Activated CD4-positive, alpha-beta T cell treated with anti-CD3 and anti-CD28 coated beads for 4 hours (primary cell): ENCODE data around the gene CARS1.

Source experiments
- DNase-seq, 2 donors: peaks; one replicate each; pipeline ENCODE4 v3.0.0-alpha.2; 2020

CARS1 gene

DNA sequence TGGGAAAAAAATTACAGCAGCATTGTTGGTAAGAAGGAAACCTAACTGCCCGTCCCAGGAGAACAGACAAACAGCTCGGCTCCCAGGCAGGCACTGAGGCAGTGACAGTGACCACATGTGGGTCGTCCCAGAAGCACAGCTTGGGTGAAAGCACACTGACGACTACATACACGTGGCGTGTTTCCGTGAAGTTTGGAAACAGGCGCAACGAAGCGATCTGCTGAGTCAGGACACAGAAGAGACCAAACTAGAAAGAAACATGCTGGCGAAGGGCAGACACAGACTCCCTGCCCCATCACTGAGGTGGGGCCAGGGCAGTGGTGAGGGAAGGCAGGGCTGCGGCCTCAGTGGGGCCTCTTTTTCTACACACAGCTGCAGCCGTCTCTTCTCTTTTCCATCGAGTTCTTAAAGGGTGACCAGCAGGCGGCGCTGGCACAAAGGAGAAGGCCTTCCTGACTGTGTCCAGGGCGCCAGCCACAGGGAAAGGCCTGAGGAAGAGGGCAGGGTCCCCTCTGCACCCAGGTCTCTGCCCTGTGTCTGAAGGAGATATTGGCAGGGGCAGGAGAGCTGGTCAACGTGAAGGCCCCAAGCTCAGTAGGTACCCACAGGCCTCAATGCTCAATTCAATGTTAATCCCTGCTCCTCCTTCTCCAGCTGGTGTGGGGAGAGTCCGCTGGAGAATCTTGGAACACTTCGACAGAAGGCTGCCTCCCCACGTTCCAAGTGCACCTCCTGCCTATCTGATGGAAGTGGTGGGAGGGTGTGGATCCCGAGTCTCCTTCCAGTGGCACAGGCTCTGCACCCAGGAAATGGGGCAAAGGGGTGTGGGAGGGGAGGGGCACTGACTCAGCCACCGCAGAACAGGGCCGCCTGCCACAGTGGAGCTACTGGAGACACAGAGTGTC lies 19.9 kb downstream of the CARS1 start:
- DNase-seq, result peak; percentile 40 to 44

- DNase-seq, result no peak
These were observed 20.8 kb downstream of the CARS1 start for GRCh38 chr11:3036419-3036818.

GRCh38 chr11:3035333-3035732 lies 21.9 kb downstream of the CARS1 start:
- DNase-seq, result no peak

GRCh38 chr11:3030289-3031070 lies 26.7 kb downstream of the CARS1 start:
- no peak for DNase-seq

DNA sequence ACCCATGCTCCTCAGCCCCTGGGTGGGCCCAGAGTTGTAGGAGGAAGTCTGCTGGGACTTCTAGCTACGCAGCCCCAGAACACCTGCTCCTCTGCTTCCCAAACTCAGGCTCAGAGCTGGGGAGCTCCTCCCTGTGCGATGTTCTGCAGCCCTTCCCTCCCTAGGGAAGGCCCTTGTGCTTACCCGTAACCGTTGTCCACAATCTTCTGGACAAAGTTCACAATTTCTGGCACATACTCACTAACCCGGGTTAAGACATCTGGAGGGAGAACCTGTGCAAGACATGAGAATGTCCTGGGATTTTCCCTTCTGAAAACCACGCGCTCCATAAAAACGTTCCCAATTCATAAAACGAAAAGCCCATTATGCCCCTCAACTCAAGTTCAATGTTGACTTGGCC lies 28.4 kb downstream of the CARS1 start:
- DNase-seq, result no peak

GRCh38 chr11:3026803-3027202 lies 30.4 kb downstream of the CARS1 start:
- no peak for DNase-seq

DNA sequence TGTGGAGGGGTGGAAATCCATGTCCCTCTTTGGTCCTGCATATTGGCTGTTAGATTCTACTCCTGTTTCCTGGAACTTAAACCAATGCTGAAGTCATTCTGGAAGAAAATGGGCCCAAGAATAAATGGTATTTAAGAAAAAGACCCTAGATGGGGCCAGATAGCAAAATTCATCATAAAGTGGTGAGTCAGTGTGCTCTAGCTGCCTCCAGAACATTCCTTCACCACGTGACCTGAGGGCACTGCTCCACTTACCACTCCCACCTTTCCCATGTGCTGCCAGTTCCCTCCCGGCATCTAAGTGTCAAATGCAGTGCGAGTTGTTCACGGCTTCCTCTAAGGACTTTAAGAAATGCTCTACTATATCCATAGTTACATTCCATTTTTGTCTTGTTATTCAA lies 34.2 kb downstream of the CARS1 start:
- DNase-seq, result no peak

DNA sequence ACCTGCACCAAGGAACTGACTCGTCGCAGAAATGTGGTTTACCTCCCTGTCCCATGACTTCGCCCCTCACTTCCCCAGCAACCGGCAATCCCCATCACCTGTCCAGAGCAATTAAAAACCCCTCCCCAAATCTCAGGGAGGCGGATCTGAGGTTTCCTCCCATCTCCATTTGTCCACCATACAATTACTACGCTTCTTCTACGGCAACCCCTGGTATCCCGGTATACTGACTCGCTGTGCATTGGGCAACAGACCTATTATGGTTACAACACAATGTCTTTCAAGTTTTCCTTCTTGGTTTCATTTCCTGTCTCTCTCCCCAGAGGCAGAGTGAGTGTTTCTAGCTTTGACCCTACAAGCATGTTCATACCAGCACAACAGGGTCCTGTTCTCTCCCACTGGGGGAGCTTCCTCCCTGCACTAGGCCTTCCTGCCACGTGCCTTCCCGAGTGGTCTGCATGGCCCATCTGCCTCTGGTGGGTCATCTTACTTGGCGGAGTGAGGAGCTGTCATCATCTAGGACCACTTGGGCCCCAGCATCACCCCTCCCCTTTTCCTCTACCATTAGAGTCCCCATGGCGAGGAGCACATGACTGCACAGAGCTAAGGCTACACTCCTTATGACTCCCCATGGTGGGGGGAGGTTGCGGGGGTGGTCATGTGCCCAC lies 34.8 kb downstream of the CARS1 start:
- DNase-seq, result no peak

- peak in 1 of 2 donors; percentile 35 for DNase-seq
These were observed 36.1 kb downstream of the CARS1 start for GRCh38 chr11:3021125-3021524.

DNA sequence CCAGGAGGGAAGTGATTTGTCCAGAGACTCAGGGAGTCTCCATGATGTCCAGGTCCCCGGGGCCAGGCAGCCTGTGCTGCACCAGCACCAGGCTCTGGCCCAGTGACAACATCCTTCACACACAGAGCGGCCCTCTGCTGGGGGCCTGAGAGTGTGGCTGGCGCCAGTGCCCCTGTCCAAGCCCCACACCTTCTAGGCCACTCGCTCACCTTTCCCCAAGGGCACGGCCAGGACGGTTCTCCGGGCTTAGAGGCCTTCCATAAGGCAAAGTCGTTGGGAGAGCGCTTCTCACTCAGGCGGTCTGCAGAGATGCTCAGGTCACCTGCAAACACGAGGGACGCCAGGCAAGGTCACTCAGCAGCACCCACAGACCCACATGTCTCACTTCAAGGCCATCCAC lies 37.2 kb downstream of the CARS1 start:
- DNase-seq, result no peak

DNA sequence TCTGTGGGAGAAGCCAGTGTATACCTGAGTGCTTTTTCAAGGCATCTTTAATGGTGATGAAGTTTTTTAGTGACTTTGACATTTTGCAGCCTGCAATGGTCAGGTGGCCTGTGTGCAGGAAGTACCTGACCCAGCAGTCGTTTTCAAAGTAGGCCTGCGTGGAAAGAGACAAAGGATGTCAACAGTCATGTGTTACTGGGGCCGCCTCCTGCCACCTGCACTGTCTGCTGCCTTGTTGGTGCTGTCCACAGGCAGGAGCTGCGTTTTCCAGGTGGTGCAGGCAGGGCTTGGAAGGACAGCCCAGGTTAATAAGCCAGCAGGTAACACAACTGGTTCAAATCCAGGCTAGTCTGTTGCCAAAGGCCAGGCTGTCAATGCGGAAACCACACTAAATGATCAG lies 38.6 kb downstream of the CARS1 start:
- no peak for DNase-seq

DNA sequence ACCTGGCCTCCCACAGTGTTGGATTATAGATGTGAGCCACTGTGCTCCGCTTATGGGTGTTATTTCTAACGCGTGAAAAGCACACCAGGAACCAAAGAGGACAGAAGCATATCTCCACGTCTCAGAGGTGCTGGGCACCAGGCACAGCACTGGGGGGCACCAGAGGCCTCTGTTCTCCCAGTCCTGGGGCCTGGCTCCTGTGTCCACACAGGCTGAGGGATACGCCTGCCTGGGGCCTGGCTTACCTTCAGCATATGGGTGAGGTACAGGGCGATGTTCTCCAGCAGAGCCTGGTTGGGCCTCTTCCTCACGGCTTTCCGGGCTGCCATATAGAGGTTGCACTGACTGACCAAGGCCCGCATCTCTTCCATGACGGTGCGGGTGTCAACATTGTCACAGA lies 40.4 kb downstream of the CARS1 start:
- DNase-seq, result no peak

GRCh38 chr11:3015796-3016195 lies 41.4 kb downstream of the CARS1 start:
- no peak for DNase-seq

DNA sequence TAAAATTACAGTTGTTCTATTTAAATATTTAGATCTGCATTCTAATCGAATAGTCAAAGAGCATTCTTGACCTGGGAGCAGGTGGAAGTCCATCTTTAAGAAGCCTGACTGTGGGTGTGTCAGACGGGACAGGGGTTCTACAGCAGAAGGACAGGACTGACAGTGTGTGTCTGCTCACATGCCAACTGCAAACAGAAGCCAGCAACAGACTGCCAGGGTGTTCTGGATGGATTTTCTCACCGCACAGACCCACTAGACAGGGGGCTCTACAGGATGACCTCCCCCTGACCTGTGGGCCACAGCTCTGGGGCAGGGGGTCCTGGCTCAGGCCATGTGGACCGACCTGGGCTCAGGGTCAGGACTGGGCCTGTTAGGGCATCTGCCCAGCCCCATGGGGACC lies 42.3 kb downstream of the CARS1 start:
- no peak for DNase-seq

GRCh38 chr11:3014057-3014938 lies 42.9 kb downstream of the CARS1 start:
- peak; percentile 55 to 64 for DNase-seq

- DNase-seq, result no peak
These were observed 45.0 kb downstream of the CARS1 start for GRCh38 chr11:3011891-3012885.

GRCh38 chr11:3010521-3011275 lies 46.5 kb downstream of the CARS1 start:
- DNase-seq, result no peak

DNA sequence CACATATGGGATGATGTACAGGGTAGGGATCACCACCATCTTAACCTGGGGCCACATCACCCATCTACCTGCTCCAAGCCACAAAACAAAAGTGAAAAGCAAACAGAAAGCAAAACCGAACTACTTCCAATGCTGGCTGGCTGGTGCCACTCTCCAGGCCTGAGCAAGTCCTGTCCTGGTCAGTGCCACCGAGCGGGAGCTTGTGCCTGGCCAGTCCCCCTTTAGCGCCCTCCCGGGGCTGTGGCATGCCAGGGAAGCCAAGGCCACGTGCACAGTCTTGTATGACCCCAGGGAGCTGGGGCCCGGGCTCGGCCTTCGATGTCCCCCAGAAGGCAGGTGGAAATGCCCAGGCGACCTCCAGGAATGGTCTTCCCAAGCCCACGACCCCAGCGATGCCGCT lies 47.2 kb downstream of the CARS1 start:
- no peak for DNase-seq

DNA sequence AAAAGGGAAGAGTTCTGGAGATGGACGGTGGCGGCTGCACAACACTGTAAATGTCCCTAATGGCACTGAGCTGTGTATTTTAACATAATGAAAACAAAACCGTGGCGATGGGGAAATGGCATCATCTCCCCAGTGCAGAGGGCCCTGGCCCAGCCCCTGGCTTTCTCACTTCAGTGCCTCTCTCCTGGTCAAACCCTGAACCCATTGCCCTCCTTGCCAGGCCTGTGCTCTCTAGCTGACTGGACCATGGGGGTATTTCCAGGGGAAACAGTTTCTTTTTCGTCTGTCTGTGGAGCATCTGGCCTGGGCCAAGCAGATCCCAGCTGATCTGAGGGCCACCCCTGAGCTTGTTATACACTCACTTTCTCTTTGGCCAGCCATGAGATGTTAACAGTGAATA lies 47.7 kb downstream of the CARS1 start:
- DNase-seq, result no peak

DNA sequence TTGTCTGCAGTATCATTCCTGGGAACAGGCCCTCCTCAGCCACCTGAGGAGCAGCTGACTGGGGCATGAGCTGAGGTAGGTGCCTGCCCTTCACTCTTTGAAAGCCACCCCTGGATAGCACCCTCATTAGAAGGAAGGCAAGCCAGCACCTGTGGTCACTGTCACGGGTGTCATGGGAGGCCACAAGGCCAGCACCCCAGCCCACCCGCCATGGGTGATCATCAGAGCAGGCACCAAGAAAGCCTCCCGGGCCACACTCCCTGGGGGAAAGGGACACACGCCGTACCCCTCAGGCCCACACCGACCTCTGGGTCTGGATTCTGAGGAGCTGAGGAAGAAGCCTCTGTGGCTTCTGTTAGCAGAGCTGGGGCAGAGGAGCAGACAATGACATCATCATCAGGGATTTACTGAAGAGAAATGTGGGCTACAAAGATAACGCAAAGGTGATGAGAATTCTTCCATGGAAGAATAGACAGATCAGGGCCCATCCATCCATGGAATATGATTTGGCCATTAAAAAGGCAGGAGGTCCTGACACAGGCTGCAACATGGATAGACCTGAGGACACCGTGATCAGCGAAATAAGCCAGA lies 48.4 kb downstream of the CARS1 start:
- no peak for DNase-seq
